ENCODE measurements around the gene PIM1. TPM values are rescaled to one million over a fixed set of nuclear protein-coding genes. Genes with fewer than 3 reads are reported as not detected.
A peak's percentile ranks its signal among the peaks of the same experiment; 100 is the strongest.

The PIM1 gene
- total RNA-seq, 1 experiment from 2014 or later: 47.5 TPM

DNA sequence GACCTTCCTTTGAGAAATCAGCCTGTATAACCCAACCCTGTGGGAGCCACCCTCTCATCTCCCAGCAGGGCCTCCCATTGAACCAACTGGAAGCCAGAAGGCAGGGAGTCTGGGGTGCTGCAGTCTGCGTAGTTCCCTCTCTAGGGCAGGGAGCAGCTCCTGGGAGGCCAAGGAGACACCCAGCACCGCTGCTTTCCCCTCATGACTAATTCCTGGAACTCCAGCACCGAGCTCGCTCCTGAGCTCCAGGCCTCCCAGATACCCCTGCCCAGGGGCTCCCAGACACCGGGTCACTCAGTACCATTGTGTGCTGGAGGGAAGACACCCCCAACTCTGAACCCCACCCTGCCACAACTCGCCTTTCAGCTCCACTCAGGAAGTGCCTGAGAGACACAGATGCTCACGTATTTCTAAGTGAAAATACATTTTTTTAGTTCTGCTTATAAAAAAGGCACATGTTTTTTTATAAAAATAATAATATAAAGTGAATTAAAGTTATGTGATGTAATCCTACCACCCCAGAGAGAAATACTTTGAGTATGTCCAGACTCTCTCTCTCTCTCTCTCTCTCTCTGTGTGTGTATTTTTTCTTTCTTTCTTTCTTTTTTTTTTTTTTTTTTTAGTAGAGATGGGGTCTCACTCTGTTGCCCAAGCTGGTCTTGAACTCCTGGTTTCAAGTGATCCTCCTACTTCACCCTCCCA lies 17.5 kb downstream of the PIM1 start:
- Histone ChIP-seq H3K56ac (ENCODE audit: insufficient read length, low read depth, low read length) (no peak overlapping the region), H4K91ac (ENCODE audit: insufficient read length, low read depth, low read length) (no peak overlapping the region), H3K27me3 (ENCODE audit: insufficient read depth, low read length) (no peaks in the 10 kb centered on the region), H3K14ac (ENCODE audit: insufficient read depth, low read length) (peak overlapping the region; percentile 89; the same call in 1 of the 2 replicates), H2AFZ (ENCODE audit: low read length) (no peak overlapping the region), H3K9ac (ENCODE audit: extremely low read depth, insufficient read length, low read length) (no peak overlapping the region), H2BK120ac (ENCODE audit: low read depth, low read length, poor library complexity, severe bottlenecking) (no peak overlapping the region), H3K4ac (ENCODE audit: low read depth, low read length) (no peak overlapping the region), H4K5ac (ENCODE audit: insufficient read length, low read depth, low read length) (no peak overlapping the region), H2BK5ac (ENCODE audit: insufficient read length, low read length) (no peak overlapping the region), H3K79me1 (ENCODE audit: insufficient read depth, low read depth, low read length, poor library complexity, severe bottlenecking) (no peaks in the 10 kb centered on the region), H2BK12ac (ENCODE audit: insufficient read length, low read depth, low read length) (no peak overlapping the region), H4K8ac (replicated peaks; ENCODE audit: insufficient read length, low read depth, low read length) (no peak overlapping the region), H3K4me2 (ENCODE audit: insufficient read depth, insufficient read length, low read length) (no peak overlapping the region), H2AK5ac (ENCODE audit: insufficient read length, low read length) (no peak overlapping the region), H3K27ac (ENCODE audit: insufficient read length, low read depth, low read length) (no peak overlapping the region), H2BK20ac (ENCODE audit: low read depth, low read length, poor library complexity, severe bottlenecking) (no peak overlapping the region), H3K23ac (ENCODE audit: insufficient read length, low read depth, low read length) (no peak overlapping the region), H3K9me3 (ENCODE audit: control insufficient read depth, low read depth, low read length) (no peaks in the 10 kb centered on the region), H2BK15ac (ENCODE audit: low read depth, low read length) (no peak overlapping the region), H4K20me1 (ENCODE audit: control insufficient read depth, insufficient read depth, insufficient read length) (no peaks in the 10 kb centered on the region), H3K79me2 (ENCODE audit: insufficient read depth, low read length) (no peaks in the 10 kb centered on the region), H3K4me1 (ENCODE audit: insufficient read depth, low read length) (no peaks in the 10 kb centered on the region), H3K18ac (ENCODE audit: insufficient read length, low read depth, low read length) (no peak overlapping the region), H3K23me2 (ENCODE audit: insufficient read length, low read depth, low read length, poor library complexity, severe bottlenecking) (no peaks in the 10 kb centered on the region), H3T11ph (ENCODE audit: low read length) (no peak overlapping the region)
- no peak overlapping the region for H3K4me3 Mint-ChIP-seq
- H3K27ac Mint-ChIP-seq: no peak overlapping the region
- H3K4me1 Mint-ChIP-seq: peaks cover 3 to 4% of the 10 kb centered on the region in 2 experiments
- WGBS (ENCODE audit: extremely low coverage, insufficient read length, low lambda C conversion rate): no CpG with 5 or more reads among the region's 7 CpGs
- TF ChIP-seq, protein P1, sequence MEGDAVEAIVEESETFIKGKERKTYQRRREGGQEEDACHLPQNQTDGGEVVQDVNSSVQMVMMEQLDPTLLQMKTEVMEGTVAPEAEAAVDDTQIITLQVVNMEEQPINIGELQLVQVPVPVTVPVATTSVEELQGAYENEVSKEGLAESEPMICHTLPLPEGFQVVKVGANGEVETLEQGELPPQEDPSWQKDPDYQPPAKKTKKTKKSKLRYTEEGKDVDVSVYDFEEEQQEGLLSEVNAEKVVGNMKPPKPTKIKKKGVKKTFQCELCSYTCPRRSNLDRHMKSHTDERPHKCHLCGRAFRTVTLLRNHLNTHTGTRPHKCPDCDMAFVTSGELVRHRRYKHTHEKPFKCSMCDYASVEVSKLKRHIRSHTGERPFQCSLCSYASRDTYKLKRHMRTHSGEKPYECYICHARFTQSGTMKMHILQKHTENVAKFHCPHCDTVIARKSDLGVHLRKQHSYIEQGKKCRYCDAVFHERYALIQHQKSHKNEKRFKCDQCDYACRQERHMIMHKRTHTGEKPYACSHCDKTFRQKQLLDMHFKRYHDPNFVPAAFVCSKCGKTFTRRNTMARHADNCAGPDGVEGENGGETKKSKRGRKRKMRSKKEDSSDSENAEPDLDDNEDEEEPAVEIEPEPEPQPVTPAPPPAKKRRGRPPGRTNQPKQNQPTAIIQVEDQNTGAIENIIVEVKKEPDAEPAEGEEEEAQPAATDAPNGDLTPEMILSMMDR (conservative IDR thresholded peaks at IDR 0.05): no peak
- no peaks in the 10 kb centered on the region for H3K36me3 Mint-ChIP-seq (ENCODE audit: insufficient read depth in 1 of 3, low read depth in 3 of 3)
- no peak for DNase-seq
- H3K9me3 Mint-ChIP-seq: peaks cover 0 to 6% of the 10 kb centered on the region in 2 experiments; a peak in 1 of 5 replicates
- H3K27me3 Mint-ChIP-seq (ENCODE audit: low read depth): no peaks in the 10 kb centered on the region
